K562 (cell line): ENCODE results near the gene SLC13A1. TPM values are rescaled to one million over a fixed set of nuclear protein-coding genes. Genes with fewer than 3 reads are reported as not detected.

ENCODE experiments used
- ATAC-seq: fragments of 200-7000 bp; cut with Tn5 transposase; 3 replicates; pipeline ENCODE4 v1.9.1; 2020; ENCODE audit warnings: moderate library complexity
- BruUV-seq: library from RNA; stranded (reverse); fragments of 400-500 nt; replicated peaks from 2 replicates; lab custom pipeline; 2021; lab: Mats Ljungman, UMichigan
- CTCF ChIA-PET: fragments of 300-600 bp; formaldehyde crosslinking; extraction: SDS; loops from one replicate; lab custom pipeline; 2021; ENCODE audit warnings: low intra/inter-chr PET ratio; lab: Yijun Ruan, JAX
- POLR2A ChIA-PET: fragments of 300-600, 350-650 bp; sonication (Branson Sonifier 250); formaldehyde crosslinking; extraction: SDS; loops from one replicate; lab custom pipeline; 2021; ENCODE audit warnings: antibody characterized with exemption, inconsistent platforms; lab: Yijun Ruan, JAX
- DNase-seq, 4 experiments: peaks; one replicate each; pipeline versions ENCODE4 v3.0.0 to v3.0.0-alpha.2; 2011 to 2018; ENCODE audit warnings: low spot score in 3 of 4, mixed read lengths in 3 of 4; ENCODE audit errors: extremely low read depth in 1 of 4
- FAIRE-seq: peaks from 2 replicates; lab custom pipeline; 2011; peaks lifted over from hg19 to GRCh38; lab: Jason Lieb, UNC
- H2AFZ ChIP-seq: 2 replicates; pipeline ENCODE4 v1.6.0; 2011; ENCODE audit warnings: low read depth, low read length, control low read depth, inconsistent platforms
- H3K27ac ChIP-seq: fragments of 200-600 bp; 3 replicates; pipeline ENCODE4 v1.8.0; 2011; ENCODE audit warnings: low read depth, mild to moderate bottlenecking, control low read depth, inconsistent platforms, low read length, moderate library complexity, mixed read lengths; ENCODE audit errors: extremely low read depth
- H3K27me3 ChIP-seq, 2 experiments: fragments of 300-600 bp in 1 of 2; 2 replicates in 1 of 2; 3 replicates in 1 of 2; pipeline versions ENCODE4 v1.6.0 to v1.8.0; 2011; ENCODE audit warnings: inconsistent platforms in 2 of 2, low read length in 2 of 2, mild to moderate bottlenecking in 1 of 2, mixed read lengths in 1 of 2, moderate library complexity in 1 of 2; ENCODE audit not compliant: control insufficient read depth in 2 of 2, insufficient read depth in 2 of 2
- H3K36me3 ChIP-seq: fragments of 300-600 bp; 3 replicates; pipeline ENCODE4 v1.8.0; 2011; ENCODE audit warnings: mild to moderate bottlenecking, low read length, inconsistent platforms; ENCODE audit not compliant: control insufficient read depth, insufficient read depth
- H3K4me1 ChIP-seq, 2 experiments: fragments of 200-600 bp in 1 of 2; replicated peaks in 1 of 2; 2 replicates in 1 of 2; 3 replicates in 1 of 2; pipeline versions ENCODE4 v1.5.1 to v1.8.0; 2011; ENCODE audit warnings: inconsistent platforms in 2 of 2, low read length in 2 of 2, mild to moderate bottlenecking in 1 of 2, mixed read lengths in 1 of 2, moderate library complexity in 1 of 2; ENCODE audit not compliant: control insufficient read depth in 2 of 2, insufficient read depth in 2 of 2
- H3K4me2 ChIP-seq: 2 replicates; pipeline ENCODE4 v1.6.1; 2011; ENCODE audit warnings: low read length, control low read depth, inconsistent platforms, mixed read lengths; ENCODE audit not compliant: insufficient read depth
- H3K4me3 ChIP-seq: fragments of 200-600 bp; sonication (generic), shearing (Covaris generic); 2 replicates; pipeline ENCODE4 v1.5.1; 2016; ENCODE audit warnings: control low read depth, inconsistent platforms
- H3K79me2 ChIP-seq: fragments of 200-600 bp; 3 replicates; pipeline ENCODE4 v1.8.0; 2011; ENCODE audit warnings: low read length, inconsistent platforms; ENCODE audit not compliant: control insufficient read depth, insufficient read depth
- H3K9ac ChIP-seq, 2 experiments: 2 replicates each; pipeline versions ENCODE4 v1.6.0 to v1.6.1; 2011; ENCODE audit warnings: low read depth in 2 of 2, low read length in 2 of 2, control low read depth in 1 of 2, inconsistent platforms in 1 of 2, mild to moderate bottlenecking in 1 of 2, mixed read lengths in 1 of 2; ENCODE audit not compliant: insufficient read depth in 1 of 2
- H3K9me1 ChIP-seq: one replicate; pipeline ENCODE4 v1.6.0; 2011; ENCODE audit warnings: inconsistent platforms, mild to moderate bottlenecking, low read length, moderate library complexity; ENCODE audit not compliant: control insufficient read depth, insufficient read depth
- H3K9me3 ChIP-seq: replicated peaks from 2 replicates; pipeline ENCODE4 v1.5.1; 2011; ENCODE audit warnings: low read depth, low read length, inconsistent platforms; ENCODE audit not compliant: control insufficient read depth, insufficient read depth
- H4K20me1 ChIP-seq: replicated peaks from 2 replicates; pipeline ENCODE4 v1.6.1; 2011; ENCODE audit warnings: low read length, inconsistent platforms, mixed read lengths; ENCODE audit not compliant: control insufficient read depth, insufficient read depth
- BCLAF1 ChIP-seq, 2 experiments: fragments of 450-650 bp in 1 of 2; IDR thresholded peaks; 2 replicates each; pipeline ENCODE4 v1.6.1; 2011 to 2017; ENCODE audit warnings: low read depth in 2 of 2, antibody characterized with exemption in 1 of 2, borderline replicate concordance in 1 of 2, low read length in 1 of 2, mild to moderate bottlenecking in 1 of 2, mixed read lengths in 1 of 2; ENCODE audit not compliant: control insufficient read depth in 1 of 2
- CBFA2T2 ChIP-seq: fragments of 450-650 bp; conservative IDR thresholded peaks from 2 replicates; pipeline ENCODE4 v1.6.1; 2017; ENCODE audit warnings: mild to moderate bottlenecking
- CBX8 ChIP-seq: fragments of 200-600 bp; sonication (generic); IDR thresholded peaks from 2 replicates; pipeline ENCODE4 v1.6.1; 2012; ENCODE audit warnings: borderline replicate concordance, mixed run types, low read depth, mild to moderate bottlenecking, moderate library complexity, mixed read lengths, low read length, control low read depth, inconsistent platforms; ENCODE audit not compliant: poor library complexity, severe bottlenecking; ENCODE audit errors: extremely low read depth
- CHAMP1 ChIP-seq: fragments of 450-650 bp; IDR thresholded peaks from 2 replicates; pipeline ENCODE4 v1.6.1; 2016; ENCODE audit warnings: mild to moderate bottlenecking
- DEAF1 ChIP-seq: fragments of 450-650 bp; formaldehyde crosslinking; IDR thresholded peaks from 2 replicates; pipeline ENCODE4 v1.4.0; 2020; ENCODE audit warnings: mild to moderate bottlenecking, moderate library complexity
- FOXP1 ChIP-seq: sonication (generic); formaldehyde crosslinking; IDR thresholded peaks from 2 replicates; pipeline ENCODE4 v1.8.0; 2022; ENCODE audit warnings: mild to moderate bottlenecking, missing genetic modification reagents
- JUNB ChIP-seq: fragments of 450-650 bp; formaldehyde crosslinking; conservative IDR thresholded peaks from 2 replicates; pipeline ENCODE4 v1.4.0; 2020; ENCODE audit warnings: mild to moderate bottlenecking
- KAT7 ChIP-seq: sonication (generic); formaldehyde crosslinking; IDR thresholded peaks from 2 replicates; pipeline ENCODE4 v1.8.0; 2022; ENCODE audit warnings: missing genetic modification reagents, mild to moderate bottlenecking, borderline replicate concordance
- MCM3 ChIP-seq: fragments of 450-650 bp; IDR thresholded peaks from 2 replicates; pipeline ENCODE4 v1.6.1; 2016
- MYC ChIP-seq, 2 experiments: fragments of 250-450 bp in 1 of 2; sonication (Bioruptor Pico) in 1 of 2; IDR thresholded peaks; 2 replicates each; pipeline versions ENCODE4 v1.5.1 to v1.6.1; 2012 to 2021; ENCODE audit warnings: low read depth in 2 of 2, borderline replicate concordance in 1 of 2, improper control_type of control experiment in 1 of 2, low read length in 1 of 2, mild to moderate bottlenecking in 1 of 2, moderate library complexity in 1 of 2
- PTBP1 ChIP-seq: fragments of 200-400 bp; formaldehyde crosslinking; IDR thresholded peaks from 2 replicates; pipeline ENCODE4 v1.6.1; 2017; ENCODE audit warnings: low read depth, low read length
- ZFP91 ChIP-seq: sonication (generic); formaldehyde crosslinking; IDR thresholded peaks from 2 replicates; pipeline ENCODE4 v1.8.0; 2022; ENCODE audit warnings: mild to moderate bottlenecking, missing genetic modification reagents
- ZNF764 ChIP-seq: fragments of 250-450 bp; sonication (Bioruptor Pico); IDR thresholded peaks from 2 replicates; pipeline ENCODE4 v1.4.0; 2020; ENCODE audit warnings: low read depth, mild to moderate bottlenecking, moderate library complexity
- ZSCAN29 ChIP-seq: fragments of 450-650 bp; IDR thresholded peaks from 2 replicates; pipeline ENCODE4 v1.6.1; 2017
- in situ Hi-C: fragments of 300-500 bp; cut with MboI; formaldehyde crosslinking; loops from 4 replicates; pipeline ENCODE4 v1.15.0; 2018; ENCODE audit warnings: inconsistent platforms, mixed read lengths
- intact Hi-C: fragments of 100-400 bp; cut with micrococcal nuclease; formaldehyde crosslinking; loops from 2 replicates; pipeline ENCODE4 v1.14.2; 2022
- polyA plus RNA-seq, 8 experiments: library from polyadenylated mRNA; depleted of rRNA in 4 of 8; stranded (reverse) in 5 of 8; unstranded in 3 of 8; fragments of >200 nt; fragmentation: Nextera tagmentation in 2 of 8; fragmentation: Illumina TruSeq in 1 of 8; extraction: Ambion mirVana in 2 of 8; extraction: Trizol in 1 of 8; gene quantifications; 2 replicates each; pipeline versions ENCODE4 v1.2.1 to v1.2.3, GENCODE V29; 2011 to 2014; ENCODE audit warnings: inconsistent platforms in 1 of 8, missing spikeins in 1 of 8
- total RNA-seq, 7 experiments: library from RNA; depleted of rRNA in 6 of 7; stranded (reverse); fragments of >200 nt in 6 of 7; fragmentation: Illumina TruSeq in 2 of 7; extraction: Trizol in 2 of 7; gene quantifications; 2 replicates each; pipeline versions ENCODE4 v1.2.1 to v1.2.3, GENCODE V29; 2011 to 2021; ENCODE audit warnings: low replicate concordance in 1 of 7

The SLC13A1 gene
- total and polyA plus RNA-seq, 9 of the 15 experiments (the other 6 are each of a cell fraction or from before 2014, with no cell fraction given): 0.04 TPM; not detected in 8

GRCh38 chr7:123177442-123177841 lies 22.3 kb downstream of the SLC13A1 start:
- Histone ChIP-seq H3K27me3 (no peaks in the 10 kb centered on the region), H3K4me3 (no peak overlapping the region), H3K9me3 (no peaks in the 10 kb centered on the region; the same call in 1 of the 2 replicates), H3K27ac (no peak overlapping the region), H3K79me2 (no peaks in the 10 kb centered on the region), H3K9ac (no peak overlapping the region), H2AFZ (no peak overlapping the region), H3K36me3 (no peaks in the 10 kb centered on the region), H4K20me1 (no peaks in the 10 kb centered on the region), H3K4me2 (no peak overlapping the region), H3K4me1 (no peaks in the 10 kb centered on the region), H3K9me1 (no peaks in the 10 kb centered on the region)
- TF ChIP-seq FOXP1 (CRISPR knock-in tag): no peak
- no peak for TF ChIP-seq PTBP1
- no peak for TF ChIP-seq DEAF1 (CRISPR knock-in tag)
- TF ChIP-seq CBX8: no peak
- TF ChIP-seq CHAMP1: no peak
- TF ChIP-seq MYC (IDR thresholded peaks at IDR 0.05; ENCODE audit: low read depth, low read length): no peak
- TF ChIP-seq MYC (CRISPR knock-in tag; IDR thresholded peaks at IDR 0.05; ENCODE audit: borderline replicate concordance, low read depth): no peak
- no peak for TF ChIP-seq ZFP91 (CRISPR knock-in tag)
- no peak for TF ChIP-seq ZSCAN29
- no peak for TF ChIP-seq MCM3
- no peak for TF ChIP-seq JUNB (CRISPR knock-in tag)
- no peak for TF ChIP-seq CBFA2T2
- TF ChIP-seq ZNF764 (CRISPR knock-in tag): no peak
- no peak for TF ChIP-seq KAT7 (CRISPR knock-in tag)
- no peak for TF ChIP-seq BCLAF1 (IDR thresholded peaks at IDR 0.05; ENCODE audit: borderline replicate concordance in 1 of 2, control insufficient read depth in 1 of 2, low read depth in 2 of 2, low read length in 1 of 2)
- intact Hi-C loops (no loop called here), in situ Hi-C loops (no loop called here)
- no TSS peak for BruUV-seq
- POLR2A ChIA-PET: no interaction called here
- ATAC-seq (no peak), FAIRE-seq (no peak), DNase-seq (no peak)
- CTCF ChIA-PET: no interaction called here
